Lower leg skin (tissue), 3 donors: Measurements from ENCODE around the gene TPRG1L.

ENCODE experiments used
- CTCF ChIP-seq, 3 donors: fragments of 450-650 bp; IDR thresholded peaks; one replicate each; pipeline ENCODE4 v1.5.1; 2016; ENCODE audit warnings: antibody characterized with exemption in 3 of 3, mild to moderate bottlenecking in 3 of 3, moderate library complexity in 2 of 3
- POLR2A ChIP-seq, 2 donors: fragments of 450-650 bp; IDR thresholded peaks; one replicate each; pipeline ENCODE4 v1.6.1; 2016 to 2017; ENCODE audit warnings: antibody characterized with exemption in 2 of 2, mild to moderate bottlenecking in 1 of 2, moderate library complexity in 1 of 2

GRCh38 chr1:3609016-3609768, 15.6 kb upstream of the TPRG1L start:
- TF ChIP-seq CTCF (IDR thresholded peaks at IDR 0.05) = no peak
- no peak for TF ChIP-seq POLR2A (IDR thresholded peaks at IDR 0.05)
